HG03108 (cell line): ENCODE measurements around the gene PROZ.
A peak's percentile ranks its signal among the peaks of the same experiment; 100 is the strongest.

ENCODE experiments used
- ATAC-seq: cut with Tn5 transposase; IDR thresholded peaks from one replicate; pipeline ENCODE4 v1.9.1; 2021; ENCODE audit warnings: moderate library complexity; ENCODE audit not compliant: unreplicated experiment

The PROZ gene

GRCh38 chr13:113140677-113141600, 17.5 kb upstream of the PROZ start:
- no peak for ATAC-seq

- no peak for ATAC-seq
These were observed 16.9 kb upstream of the PROZ start for GRCh38 chr13:113141601-113141970.

GRCh38 chr13:113142876-113143275, 15.6 kb upstream of the PROZ start:
- ATAC-seq = no peak

GRCh38 chr13:113143466-113144254, 14.8 kb upstream of the PROZ start:
- no peak for ATAC-seq

- ATAC-seq = no peak
These were observed 14.2 kb upstream of the PROZ start for GRCh38 chr13:113144255-113144629.

GRCh38 chr13:113145496-113145895, 13.0 kb upstream of the PROZ start:
- no peak for ATAC-seq

GRCh38 chr13:113145911-113146598, 12.4 kb upstream of the PROZ start:
- ATAC-seq = no peak

GRCh38 chr13:113146750-113147149, 11.7 kb upstream of the PROZ start:
- no peak for ATAC-seq

GRCh38 chr13:113147206-113147605, 11.2 kb upstream of the PROZ start:
- ATAC-seq = no peak

- ATAC-seq = no peak
These were observed 10.0 kb upstream of the PROZ start for GRCh38 chr13:113148407-113148806.

GRCh38 chr13:113148940-113149503, 9.4 kb upstream of the PROZ start:
- no peak for ATAC-seq

- no peak for ATAC-seq
These were observed 8.5 kb upstream of the PROZ start for GRCh38 chr13:113149711-113150549.

GRCh38 chr13:113150550-113151365, 7.7 kb upstream of the PROZ start:
- no peak for ATAC-seq

- no peak for ATAC-seq
These were observed 6.4 kb upstream of the PROZ start for GRCh38 chr13:113151745-113152690.

- ATAC-seq = no peak
These were observed 5.8 kb upstream of the PROZ start for GRCh38 chr13:113152691-113152983.

- ATAC-seq = peak; percentile 27
These were observed 5.3 kb upstream of the PROZ start for GRCh38 chr13:113152984-113153809.
